GM11168 (cell line): Measurements from ENCODE around the gene LRRC56.

Source experiments
- in situ Hi-C: fragments of 300-500 bp; cut with MboI; formaldehyde crosslinking; loops from one replicate; pipeline ENCODE4 v1.12.0; 2022; ENCODE audit warnings: low sequenced_read_pairs; ENCODE audit not compliant: unreplicated experiment

LRRC56 gene

GRCh38 chr11:518463-519202 lies 18.7 kb upstream of the LRRC56 start:
- in situ Hi-C loops = no loop called here

DNA sequence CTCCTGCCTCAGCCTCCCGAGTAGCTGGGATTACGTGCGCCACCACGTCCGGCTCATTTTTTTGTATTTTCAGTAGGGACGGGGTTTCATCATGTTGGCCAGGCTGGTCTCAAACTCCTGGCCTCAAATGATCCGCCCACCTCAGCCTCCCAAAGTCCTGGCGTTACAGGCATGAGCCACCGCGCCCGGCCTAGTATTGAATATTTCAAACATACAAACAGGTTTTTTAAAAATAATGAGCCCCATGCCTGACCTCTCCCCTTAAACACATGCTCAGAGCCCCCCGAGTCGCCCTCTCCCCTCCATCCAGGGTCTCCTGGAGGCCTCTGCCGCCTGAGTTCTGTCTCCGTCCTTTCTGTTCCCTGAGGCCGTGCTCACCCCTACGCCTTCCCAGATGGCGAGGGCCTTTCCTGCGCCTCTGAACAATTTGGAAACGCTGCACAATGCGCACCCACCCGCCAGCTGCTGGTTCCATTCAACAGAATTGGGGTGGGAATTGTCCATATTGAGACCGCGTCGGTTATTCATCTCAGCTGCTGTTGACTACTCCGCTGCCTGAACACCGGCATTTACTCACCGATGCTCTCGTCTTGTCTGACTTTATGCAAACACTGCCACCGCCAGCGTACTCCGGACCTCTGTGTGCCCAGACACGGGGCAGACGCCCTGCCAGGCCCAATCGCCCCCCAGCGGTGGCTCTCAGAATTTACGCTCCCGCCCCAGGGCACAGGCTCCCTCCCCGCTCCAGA lies 16.7 kb upstream of the LRRC56 start:
- in situ Hi-C loops = no loop called here

- in situ Hi-C loops = no loop called here
These were observed 16.1 kb upstream of the LRRC56 start for GRCh38 chr11:521177-521688.

DNA sequence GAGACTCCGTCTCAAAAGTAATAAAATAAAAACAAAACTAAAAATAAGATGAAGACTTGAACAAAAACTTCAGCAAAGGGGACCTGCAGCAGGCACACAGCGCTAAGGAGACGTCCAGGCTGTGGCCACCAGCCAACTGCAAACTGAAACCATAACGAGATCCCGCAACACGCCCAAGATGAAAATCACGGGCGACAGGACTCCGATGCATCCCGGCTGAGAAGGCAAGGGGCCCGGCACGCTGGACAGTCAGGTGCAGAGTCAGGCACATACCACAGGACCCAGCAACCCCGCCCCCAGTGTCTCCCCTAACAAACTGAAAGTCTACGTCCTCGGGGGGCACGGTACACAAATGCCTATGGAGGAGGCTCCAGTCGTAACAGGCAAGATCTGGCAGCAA lies 11.1 kb upstream of the LRRC56 start:
- in situ Hi-C loops = no loop called here

- in situ Hi-C loops = no loop called here
These were observed 9.0 kb upstream of the LRRC56 start for GRCh38 chr11:528166-528814.

DNA sequence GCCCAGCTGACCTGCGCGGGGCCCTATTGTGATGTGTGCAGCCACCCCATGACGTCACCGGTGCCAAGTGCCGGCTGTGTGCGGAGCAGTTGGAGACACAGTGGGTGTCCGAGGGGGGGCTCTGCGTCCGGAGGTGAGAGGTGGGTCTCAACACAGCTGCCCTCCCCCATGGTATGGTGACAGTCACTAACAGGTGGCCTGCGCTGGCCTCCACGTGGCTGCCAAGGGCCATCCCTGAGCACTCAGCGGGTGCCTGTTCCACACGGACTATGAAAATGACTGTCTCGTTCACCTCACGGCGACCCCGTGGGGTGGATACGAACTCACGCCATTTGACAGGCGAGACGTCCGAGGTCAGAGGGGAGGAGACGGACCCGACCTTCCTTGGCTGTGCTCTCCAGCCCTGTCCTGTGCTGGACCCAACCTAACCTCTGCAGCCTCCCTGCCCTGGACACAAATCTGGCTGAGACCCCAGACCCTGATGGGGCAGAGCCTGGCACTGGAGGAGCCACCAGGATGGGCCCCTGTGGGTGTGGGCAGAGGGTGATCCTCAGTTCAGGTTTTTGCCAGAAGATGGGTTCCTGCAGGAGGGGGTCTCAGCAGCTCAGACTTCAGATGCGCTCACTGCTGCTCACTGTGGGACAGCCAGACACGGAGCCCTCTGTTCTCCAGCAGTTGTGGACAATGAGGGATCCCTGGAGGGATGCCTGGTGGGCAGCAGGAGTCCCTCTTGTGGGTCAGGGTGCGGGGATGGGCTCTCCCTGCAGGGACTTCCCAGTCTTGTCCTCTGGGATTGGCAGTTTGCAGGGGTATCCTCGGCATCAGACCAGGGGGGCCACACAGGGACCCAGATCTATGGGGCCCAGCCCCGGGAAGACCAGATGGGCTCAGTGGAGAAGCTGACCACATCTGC lies 8.3 kb upstream of the LRRC56 start:
- in situ Hi-C loops = no loop called here

DNA sequence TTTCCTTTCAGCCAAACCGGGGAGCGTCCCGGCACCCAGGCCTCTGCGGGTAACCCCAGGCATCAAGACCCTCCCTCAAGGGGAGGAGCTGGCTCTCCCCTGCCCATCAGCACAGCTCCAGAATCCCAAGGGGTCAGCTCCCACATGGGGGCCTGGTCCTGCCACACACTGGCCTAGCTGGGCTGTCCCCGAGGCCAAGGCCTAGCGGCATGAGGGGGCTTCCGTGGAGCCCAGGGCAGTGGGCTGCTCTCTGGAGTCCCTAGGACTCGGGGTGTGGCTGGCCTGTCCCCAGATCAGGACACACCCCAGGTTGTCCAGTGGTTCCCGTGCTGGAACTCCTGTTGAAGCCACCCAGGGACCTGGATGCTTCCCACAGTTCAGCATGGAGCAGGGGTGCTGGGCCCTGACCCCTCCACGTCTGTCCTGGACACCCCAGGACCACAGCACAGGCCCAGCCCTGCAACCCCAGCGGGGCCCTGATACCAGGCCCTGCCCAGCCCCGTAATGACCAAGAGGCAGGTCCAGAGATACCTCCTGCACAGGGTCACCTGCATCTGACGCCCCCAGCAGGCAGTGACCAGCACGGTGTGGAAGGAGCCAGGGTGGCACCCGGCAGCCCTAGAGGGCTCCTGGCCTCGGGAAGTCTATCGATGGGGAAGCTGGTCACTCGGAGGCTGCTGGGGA lies 7.5 kb upstream of the LRRC56 start:
- in situ Hi-C loops = no loop called here

GRCh38 chr11:530960-531831 lies 6.1 kb upstream of the LRRC56 start:
- in situ Hi-C loops = no loop called here

GRCh38 chr11:531919-532526 lies 5.3 kb upstream of the LRRC56 start:
- in situ Hi-C loops = no loop called here

GRCh38 chr11:532527-532985 lies 4.8 kb upstream of the LRRC56 start:
- in situ Hi-C loops = no loop called here

GRCh38 chr11:532986-533585 lies 4.2 kb upstream of the LRRC56 start:
- in situ Hi-C loops = no loop called here

DNA sequence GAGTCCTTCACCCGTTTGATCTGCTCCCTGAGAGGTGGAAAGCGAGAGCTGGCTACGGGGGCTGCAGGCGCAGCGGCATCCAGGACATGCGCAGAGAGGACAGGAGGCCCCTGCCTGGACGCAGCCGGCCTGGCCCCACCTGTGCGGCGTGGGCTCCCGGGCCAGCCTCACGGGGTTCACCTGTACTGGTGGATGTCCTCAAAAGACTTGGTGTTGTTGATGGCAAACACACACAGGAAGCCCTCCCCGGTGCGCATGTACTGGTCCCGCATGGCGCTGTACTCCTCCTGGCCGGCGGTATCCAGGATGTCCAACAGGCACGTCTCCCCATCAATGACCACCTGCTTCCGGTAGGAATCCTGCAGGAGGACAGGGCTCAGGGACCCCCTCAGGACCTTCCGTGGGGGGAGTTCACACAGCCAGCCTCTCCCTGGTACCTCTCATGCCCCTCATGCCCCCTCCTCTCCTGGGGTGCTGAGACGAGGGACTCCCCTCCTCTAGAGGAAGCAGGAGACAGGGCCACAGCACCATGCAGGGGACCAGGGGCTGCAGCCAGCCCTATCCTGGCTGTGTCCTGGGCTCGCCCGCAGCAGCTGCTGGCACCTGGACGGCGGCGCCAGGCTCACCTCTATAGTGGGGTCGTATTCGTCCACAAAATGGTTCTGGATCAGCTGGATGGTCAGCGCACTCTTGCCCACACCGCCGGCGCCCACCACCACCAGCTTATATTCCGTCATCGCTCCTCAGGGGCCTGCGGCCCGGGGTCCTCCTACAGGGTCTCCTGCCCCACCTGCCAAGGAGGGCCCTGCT lies 3.5 kb upstream of the LRRC56 start:
- in situ Hi-C loops = no loop called here

DNA sequence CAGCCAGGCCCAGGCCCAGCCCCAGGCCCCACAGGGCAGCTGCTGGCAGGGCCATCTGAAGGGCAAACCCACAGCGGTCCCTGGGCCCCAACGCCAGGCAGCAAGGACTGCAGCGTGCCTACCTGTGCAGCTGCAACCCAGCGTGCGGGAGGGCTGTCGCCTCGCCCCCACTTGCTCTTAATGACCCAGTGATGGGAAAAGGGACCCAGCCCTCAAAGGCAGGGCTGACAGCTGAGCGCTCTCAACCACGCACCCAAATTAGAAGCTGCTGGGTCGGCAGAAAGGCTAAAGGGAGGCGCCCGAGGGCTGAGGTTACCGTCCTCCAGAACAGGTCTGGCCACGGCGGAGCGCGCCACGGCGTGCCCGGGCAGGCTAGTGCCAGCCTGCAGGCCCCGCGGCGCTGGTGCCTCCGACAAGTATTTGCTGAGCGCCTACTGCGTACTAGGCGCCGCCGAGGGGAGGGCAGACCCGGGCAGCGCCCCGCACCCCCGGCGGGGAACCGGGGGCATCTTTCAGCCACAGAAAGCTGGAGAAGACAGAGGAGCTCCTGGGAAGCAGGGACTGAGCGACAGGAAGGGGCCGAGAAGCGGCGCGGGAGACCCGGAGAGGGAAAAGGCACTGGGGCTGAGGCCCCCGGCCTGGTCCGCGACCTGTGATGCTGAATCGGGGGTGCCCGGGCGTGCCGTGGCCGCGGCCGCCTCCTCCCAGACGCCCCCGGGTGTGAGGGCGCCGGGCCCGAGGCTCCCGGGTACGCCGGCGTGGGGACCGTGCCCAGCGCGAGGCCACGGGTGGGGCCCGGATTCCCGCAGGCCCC lies 2.7 kb upstream of the LRRC56 start:
- in situ Hi-C loops = no loop called here

- in situ Hi-C loops = no loop called here
These were observed 2.2 kb upstream of the LRRC56 start for GRCh38 chr11:535210-535518.

GRCh38 chr11:535519-536454 lies 1.5 kb upstream of the LRRC56 start, which contains the start of gene HRAS:
HRAS (minus strand) TSS chr11:535576.
- in situ Hi-C loops = no loop called here
